Stimulated activated naive CD8-positive, alpha-beta T cell treated with anti-CD3 and anti-CD28 coated beads, Interleukin-15, Interleukin-2, amounts not matched to agents 100 ng/mL and 50 ng/mL, for 24 hours (primary cell): ENCODE data around the gene AMELY.
"Not testable (repeated sequence)": the region's sequence is repeated elsewhere in the genome, so short reads cannot be mapped to it uniquely, and the experiment has no call there.

Source experiments
- H3K27ac Mint-ChIP-seq: one replicate; pipeline ENCODE4 v1.8.0; 2021; ENCODE audit warnings: mild to moderate bottlenecking, mixed read lengths
- H3K27me3 Mint-ChIP-seq: one replicate; pipeline ENCODE4 v1.8.0; 2021; ENCODE audit warnings: mixed read lengths
- H3K36me3 Mint-ChIP-seq: one replicate; pipeline ENCODE4 v1.8.0; 2021; ENCODE audit warnings: low read depth, mixed read lengths
- H3K4me1 Mint-ChIP-seq: one replicate; pipeline ENCODE4 v1.8.0; 2021; ENCODE audit warnings: low read depth, mixed read lengths
- H3K4me3 Mint-ChIP-seq: one replicate; pipeline ENCODE4 v1.8.0; 2021; ENCODE audit warnings: mild to moderate bottlenecking, mixed read lengths
- H3K9me3 Mint-ChIP-seq: one replicate; pipeline ENCODE4 v1.8.0; 2021; ENCODE audit warnings: mixed read lengths

The AMELY gene

GRCh38 chrY:6911253-6911881 lies at the start of gene AMELY:
TSS of gene AMELY (minus strand) at chrY:6911752. CDS start at chrY:6872608, 39,144 bp downstream.
- Mint-ChIP-seq H3K27ac (no peak within 1 kb of the TSS), H3K4me3 (peak within 1 kb of the TSS; percentile 35), H3K36me3 (no peaks in the 10 kb centered on the region), H3K4me1 (peaks cover 8% of the 10 kb centered on the region), H3K27me3 (peaks cover 38% of the 10 kb centered on the region), H3K9me3 (no peaks in the 10 kb centered on the region)

- H3K27me3 Mint-ChIP-seq: no peaks in the 10 kb centered on the region
- no peaks in the 10 kb centered on the region for H3K9me3 Mint-ChIP-seq
- H3K4me1 Mint-ChIP-seq: no peaks in the 10 kb centered on the region
- H3K4me3 Mint-ChIP-seq: no peak overlapping the region
- no peaks in the 10 kb centered on the region for H3K36me3 Mint-ChIP-seq
- H3K27ac Mint-ChIP-seq: no peak overlapping the region
Measured at GRCh38 chrY:6949947-6950346, 38.4 kb upstream of the AMELY start.

GRCh38 chrY:6948378-6948777 lies 36.8 kb upstream of the AMELY start:
- Mint-ChIP-seq H3K27ac (no peak overlapping the region), H3K9me3 (no peaks in the 10 kb centered on the region), H3K4me1 (no peaks in the 10 kb centered on the region), H3K36me3 (no peaks in the 10 kb centered on the region), H3K27me3 (no peaks in the 10 kb centered on the region), H3K4me3 (no peak overlapping the region)

- no peaks in the 10 kb centered on the region for H3K36me3 Mint-ChIP-seq
- H3K4me3 Mint-ChIP-seq: no peak overlapping the region
- no peaks in the 10 kb centered on the region for H3K4me1 Mint-ChIP-seq
- no peaks in the 10 kb centered on the region for H3K9me3 Mint-ChIP-seq
- no peaks in the 10 kb centered on the region for H3K27me3 Mint-ChIP-seq
- H3K27ac Mint-ChIP-seq: no peak overlapping the region
Measured at GRCh38 chrY:6947695-6948094, 36.1 kb upstream of the AMELY start.

- Mint-ChIP-seq H3K27me3 (no peaks in the 10 kb centered on the region), H3K4me1 (no peaks in the 10 kb centered on the region), H3K36me3 (no peaks in the 10 kb centered on the region), H3K9me3 (no peaks in the 10 kb centered on the region), H3K4me3 (no peak overlapping the region), H3K27ac (no peak overlapping the region)
Measured at GRCh38 chrY:6935497-6935896, 23.9 kb upstream of the AMELY start.

- no peak overlapping the region for H3K4me3 Mint-ChIP-seq
- no peaks in the 10 kb centered on the region for H3K27me3 Mint-ChIP-seq
- no peaks in the 10 kb centered on the region for H3K9me3 Mint-ChIP-seq
- no peak overlapping the region for H3K27ac Mint-ChIP-seq
- no peaks in the 10 kb centered on the region for H3K36me3 Mint-ChIP-seq
- H3K4me1 Mint-ChIP-seq: no peaks in the 10 kb centered on the region
Measured at GRCh38 chrY:6931779-6932396, 20.3 kb upstream of the AMELY start.

GRCh38 chrY:6929237-6929636 lies 17.7 kb upstream of the AMELY start:
- no peaks in the 10 kb centered on the region for H3K27me3 Mint-ChIP-seq

GRCh38 chrY:6928265-6928664 lies 16.7 kb upstream of the AMELY start:
- Mint-ChIP-seq H3K4me3 (no peak overlapping the region), H3K4me1 (no peaks in the 10 kb centered on the region), H3K9me3 (no peaks in the 10 kb centered on the region), H3K27ac (no peak overlapping the region), H3K27me3 (no peaks in the 10 kb centered on the region), H3K36me3 (no peaks in the 10 kb centered on the region)

More at GRCh38 chrY:6929237-6929636, 17.7 kb upstream of the AMELY start:
- Mint-ChIP-seq H3K4me3 (no peak overlapping the region), H3K27ac (no peak overlapping the region), H3K9me3 (no peaks in the 10 kb centered on the region), H3K4me1 (no peaks in the 10 kb centered on the region), H3K36me3 (no peaks in the 10 kb centered on the region)

GRCh38 chrY:6921061-6921460 lies 9.5 kb upstream of the AMELY start:
- H3K27ac Mint-ChIP-seq: no peak overlapping the region
- no peaks in the 10 kb centered on the region for H3K9me3 Mint-ChIP-seq
- no peak overlapping the region for H3K4me3 Mint-ChIP-seq

GRCh38 chrY:6913362-6913761 lies 1.8 kb upstream of the AMELY start:
- Mint-ChIP-seq H3K4me1 (peaks cover 8% of the 10 kb centered on the region), H3K27me3 (peaks cover 37% of the 10 kb centered on the region), H3K27ac (no peak overlapping the region), H3K9me3 (no peaks in the 10 kb centered on the region), H3K36me3 (no peaks in the 10 kb centered on the region), H3K4me3 (no peak overlapping the region)

More at GRCh38 chrY:6921061-6921460, 9.5 kb upstream of the AMELY start:
- Mint-ChIP-seq H3K36me3 (no peaks in the 10 kb centered on the region), H3K4me1 (no peaks in the 10 kb centered on the region), H3K27me3 (no peaks in the 10 kb centered on the region)

- Mint-ChIP-seq H3K4me3 (peak within 1 kb of the TSS; percentile 35), H3K4me1 (peaks cover 8% of the 10 kb centered on the region), H3K9me3 (no peaks in the 10 kb centered on the region), H3K27me3 (peaks cover 38% of the 10 kb centered on the region), H3K27ac (no peak within 1 kb of the TSS), H3K36me3 (no peaks in the 10 kb centered on the region)
Measured at GRCh38 chrY:6910372-6911252, 940 bp downstream of the AMELY start, which contains the start of gene TBL1Y. TSS of gene TBL1Y (plus strand) at chrY:6910697. CDS start at chrY:7025085, 114,388 bp downstream.

GRCh38 chrY:6909856-6910255 lies 1.7 kb downstream of the AMELY start:
- no peaks in the 10 kb centered on the region for H3K9me3 Mint-ChIP-seq
- H3K36me3 Mint-ChIP-seq: no peaks in the 10 kb centered on the region
- peaks cover 38% of the 10 kb centered on the region for H3K27me3 Mint-ChIP-seq
- H3K27ac Mint-ChIP-seq: no peak overlapping the region
- H3K4me3 Mint-ChIP-seq: no peak overlapping the region
- peaks cover 8% of the 10 kb centered on the region for H3K4me1 Mint-ChIP-seq

GRCh38 chrY:6909118-6909521 lies 2.4 kb downstream of the AMELY start:
- peaks cover 8% of the 10 kb centered on the region for H3K4me1 Mint-ChIP-seq
- peaks cover 37% of the 10 kb centered on the region for H3K27me3 Mint-ChIP-seq
- no peak overlapping the region for H3K27ac Mint-ChIP-seq
- no peaks in the 10 kb centered on the region for H3K36me3 Mint-ChIP-seq
- peak overlapping the region; percentile 33 for H3K4me3 Mint-ChIP-seq
- H3K9me3 Mint-ChIP-seq: no peaks in the 10 kb centered on the region

GRCh38 chrY:6908021-6908420 lies 3.5 kb downstream of the AMELY start:
- H3K4me1 Mint-ChIP-seq, H3K36me3 Mint-ChIP-seq, H3K9me3 Mint-ChIP-seq, H3K27ac Mint-ChIP-seq, H3K4me3 Mint-ChIP-seq: not testable (repeated sequence)
- H3K27me3 Mint-ChIP-seq: peaks cover 26% of the 10 kb centered on the region

GRCh38 chrY:6907591-6907990 lies 4.0 kb downstream of the AMELY start:
- no peaks in the 10 kb centered on the region for H3K9me3 Mint-ChIP-seq
- peaks cover 23% of the 10 kb centered on the region for H3K27me3 Mint-ChIP-seq
- peaks cover 8% of the 10 kb centered on the region for H3K4me1 Mint-ChIP-seq
- H3K36me3 Mint-ChIP-seq: no peaks in the 10 kb centered on the region
- H3K4me3 Mint-ChIP-seq: no peak overlapping the region
- no peak overlapping the region for H3K27ac Mint-ChIP-seq
